ENCODE results near the gene DLG5.

- TF ChIP-seq CTCF (IDR thresholded peaks at IDR 0.05; ENCODE audit: low read depth, low read length) = no peak
- TF ChIP-seq EZH2phosphoT487 (IDR thresholded peaks at IDR 0.05; ENCODE audit: low read depth) = no peak
Measured at GRCh38 chr10:77874872-77875271, 51.7 kb downstream of the DLG5 start.

Measured in OCI-LY3 (cell line).